Stimulated activated CD4-positive, alpha-beta T cell treated with anti-CD3 and anti-CD28 coated beads, TNF-alpha, amount 100 ng/mL, for 4 hours (primary cell): ENCODE measurements around the gene C1orf167.
A peak's percentile ranks its signal among the peaks of the same experiment; 100 is the strongest.

Experiments used
- DNase-seq, 3 experiments: peaks; one replicate each; pipeline ENCODE4 v3.0.0-alpha.2; 2020; ENCODE audit warnings: low read depth in 3 of 3

Gene C1orf167

GRCh38 chr1:11833900-11834299 lies 71.9 kb downstream of the C1orf167 start:
- no peak for DNase-seq

- no peak for DNase-seq
Measured at GRCh38 chr1:11835441-11836225, 73.6 kb downstream of the C1orf167 start.

DNA sequence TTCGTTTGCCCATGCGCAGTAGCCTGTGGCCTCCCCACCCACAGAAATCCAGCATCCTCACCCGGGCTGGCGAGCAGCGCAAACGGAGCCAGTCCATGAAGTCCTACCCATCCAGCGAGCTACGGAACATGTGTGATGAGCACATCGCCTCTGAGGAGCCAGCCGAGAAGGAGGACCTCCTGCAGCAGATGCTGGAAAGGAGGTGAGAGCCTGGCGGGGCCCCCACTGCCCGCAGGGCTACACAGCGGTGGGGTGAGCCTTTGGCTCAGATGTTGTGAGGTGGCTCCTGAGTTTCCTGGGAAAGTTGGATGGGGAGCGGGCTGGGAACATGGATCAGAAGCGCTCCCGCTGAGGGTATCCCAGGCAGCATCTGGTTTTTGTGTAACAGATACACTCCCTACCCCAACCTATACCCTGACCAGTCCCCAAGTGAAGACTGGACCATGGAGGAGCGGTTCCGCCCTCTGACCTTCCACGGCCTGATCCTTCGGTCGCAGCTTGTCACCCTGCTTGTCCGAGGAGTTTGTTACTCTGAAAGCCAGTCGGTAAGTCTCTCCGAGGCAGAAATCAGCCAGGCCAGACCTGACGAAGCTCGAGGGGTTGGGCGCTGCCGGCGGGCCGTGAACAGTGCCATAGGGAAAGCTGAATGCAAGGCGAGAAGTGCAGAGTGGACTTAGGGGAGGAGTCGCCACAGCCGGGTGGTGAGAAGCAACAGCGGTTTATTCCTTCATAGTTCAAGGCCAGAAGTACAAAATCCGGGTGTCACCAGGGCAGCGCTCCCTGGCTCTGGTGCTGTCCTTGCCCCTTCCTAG lies 75.2 kb downstream of the C1orf167 start:
- no peak for DNase-seq

DNA sequence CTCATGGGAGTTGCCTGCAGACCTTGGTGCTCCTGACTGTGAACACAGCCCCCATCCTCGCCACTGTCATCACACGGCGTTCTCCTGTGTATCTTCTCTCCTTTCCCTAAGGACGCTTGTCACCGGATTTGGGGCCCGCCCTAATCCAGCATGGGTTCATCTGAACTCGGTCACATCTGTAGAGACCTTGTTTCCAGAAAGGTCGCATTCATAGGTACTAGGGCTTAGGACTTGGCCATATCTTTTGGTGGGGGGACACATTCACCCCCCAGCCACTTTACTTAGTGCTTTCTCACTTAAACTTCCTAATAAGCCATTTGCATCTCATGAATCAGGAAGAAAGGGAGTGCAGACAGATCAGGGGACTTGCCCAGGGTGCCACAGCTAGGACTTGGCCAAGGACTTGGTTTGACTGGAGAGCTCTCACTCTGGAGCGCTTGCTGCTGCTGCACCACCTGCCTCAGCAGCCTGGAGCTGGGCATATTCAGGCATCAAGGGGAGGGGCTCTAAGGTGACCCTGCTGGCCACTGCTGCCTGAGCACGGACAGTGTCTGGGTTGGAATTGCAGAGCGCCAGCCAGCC lies 75.9 kb downstream of the C1orf167 start:
- no peak for DNase-seq

DNA sequence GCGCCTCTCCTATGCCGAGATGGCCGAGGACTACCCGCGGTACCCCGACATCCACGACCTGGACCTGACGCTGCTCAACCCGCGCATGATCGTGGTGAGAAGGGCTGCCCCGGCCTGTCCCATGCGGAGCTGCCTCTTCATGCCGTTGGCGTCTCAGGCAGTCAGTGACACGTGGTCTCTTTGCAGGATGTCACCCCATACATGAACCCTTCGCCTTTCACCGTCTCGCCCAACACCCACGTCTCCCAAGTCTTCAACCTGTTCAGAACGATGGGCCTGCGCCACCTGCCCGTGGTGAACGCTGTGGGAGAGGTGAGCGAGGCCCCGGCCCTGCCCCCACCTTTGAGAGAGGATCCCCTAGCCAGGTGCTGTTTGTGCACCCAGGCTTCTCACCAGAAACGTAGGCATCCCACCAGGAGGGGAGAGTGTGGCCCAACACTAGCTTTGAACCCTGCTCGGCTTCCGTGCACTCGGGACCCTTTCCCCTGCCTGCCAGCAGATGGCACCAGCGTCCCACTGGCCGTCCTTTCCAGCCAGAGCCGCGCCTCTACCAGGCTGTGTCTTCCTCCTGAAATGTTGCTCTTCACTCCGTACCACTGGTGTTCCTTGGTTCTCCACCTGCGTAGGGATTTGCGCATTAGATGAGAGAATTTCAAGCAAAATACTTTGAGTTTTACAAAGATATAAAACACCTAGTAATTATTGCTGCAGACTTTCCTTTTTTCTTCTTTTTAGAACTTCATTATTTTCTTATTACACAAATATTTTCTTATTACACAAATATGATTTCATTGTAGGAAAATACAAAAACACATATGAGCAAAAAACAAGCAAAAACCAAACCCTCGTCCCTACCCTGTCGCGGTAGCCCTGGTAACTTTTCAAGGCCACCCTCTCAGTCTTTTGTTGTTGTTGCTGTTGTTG lies 76.6 kb downstream of the C1orf167 start:
- DNase-seq = peak; percentile 56 to 61 (median 57)
